HG03135 (cell line): ENCODE data around the gene EPG5.
"Not testable (repeated sequence)": the region's sequence is repeated elsewhere in the genome, so short reads cannot be mapped to it uniquely, and the experiment has no call there.

ENCODE experiments used
- ATAC-seq: cut with Tn5 transposase; IDR thresholded peaks from one replicate; pipeline ENCODE4 v1.9.1; 2021; ENCODE audit warnings: mild to moderate bottlenecking, moderate library complexity; ENCODE audit not compliant: unreplicated experiment

The EPG5 gene, protein sequence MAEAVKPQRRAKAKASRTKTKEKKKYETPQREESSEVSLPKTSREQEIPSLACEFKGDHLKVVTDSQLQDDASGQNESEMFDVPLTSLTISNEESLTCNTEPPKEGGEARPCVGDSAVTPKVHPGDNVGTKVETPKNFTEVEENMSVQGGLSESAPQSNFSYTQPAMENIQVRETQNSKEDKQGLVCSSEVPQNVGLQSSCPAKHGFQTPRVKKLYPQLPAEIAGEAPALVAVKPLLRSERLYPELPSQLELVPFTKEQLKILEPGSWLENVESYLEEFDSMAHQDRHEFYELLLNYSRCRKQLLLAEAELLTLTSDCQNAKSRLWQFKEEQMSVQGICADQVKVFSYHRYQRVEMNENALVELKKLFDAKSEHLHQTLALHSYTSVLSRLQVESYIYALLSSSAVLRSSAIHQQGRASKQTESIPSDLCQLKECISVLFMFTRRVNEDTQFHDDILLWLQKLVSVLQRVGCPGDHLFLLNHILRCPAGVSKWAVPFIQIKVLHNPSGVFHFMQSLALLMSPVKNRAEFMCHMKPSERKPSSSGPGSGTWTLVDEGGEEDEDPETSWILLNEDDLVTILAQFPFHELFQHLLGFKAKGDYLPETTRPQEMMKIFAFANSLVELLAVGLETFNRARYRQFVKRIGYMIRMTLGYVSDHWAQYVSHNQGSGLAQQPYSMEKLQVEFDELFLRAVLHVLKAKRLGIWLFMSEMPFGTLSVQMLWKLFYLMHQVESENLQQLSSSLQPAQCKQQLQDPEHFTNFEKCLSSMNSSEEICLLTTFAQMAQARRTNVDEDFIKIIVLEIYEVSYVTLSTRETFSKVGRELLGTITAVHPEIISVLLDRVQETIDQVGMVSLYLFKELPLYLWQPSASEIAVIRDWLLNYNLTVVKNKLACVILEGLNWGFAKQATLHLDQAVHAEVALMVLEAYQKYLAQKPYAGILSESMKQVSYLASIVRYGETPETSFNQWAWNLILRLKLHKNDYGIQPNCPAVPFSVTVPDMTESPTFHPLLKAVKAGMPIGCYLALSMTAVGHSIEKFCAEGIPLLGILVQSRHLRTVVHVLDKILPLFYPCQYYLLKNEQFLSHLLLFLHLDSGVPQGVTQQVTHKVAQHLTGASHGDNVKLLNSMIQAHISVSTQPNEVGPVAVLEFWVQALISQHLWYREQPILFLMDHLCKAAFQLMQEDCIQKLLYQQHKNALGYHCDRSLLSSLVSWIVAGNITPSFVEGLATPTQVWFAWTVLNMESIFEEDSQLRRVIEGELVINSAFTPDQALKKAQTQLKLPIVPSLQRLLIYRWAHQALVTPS (N-terminal part only)

DNA sequence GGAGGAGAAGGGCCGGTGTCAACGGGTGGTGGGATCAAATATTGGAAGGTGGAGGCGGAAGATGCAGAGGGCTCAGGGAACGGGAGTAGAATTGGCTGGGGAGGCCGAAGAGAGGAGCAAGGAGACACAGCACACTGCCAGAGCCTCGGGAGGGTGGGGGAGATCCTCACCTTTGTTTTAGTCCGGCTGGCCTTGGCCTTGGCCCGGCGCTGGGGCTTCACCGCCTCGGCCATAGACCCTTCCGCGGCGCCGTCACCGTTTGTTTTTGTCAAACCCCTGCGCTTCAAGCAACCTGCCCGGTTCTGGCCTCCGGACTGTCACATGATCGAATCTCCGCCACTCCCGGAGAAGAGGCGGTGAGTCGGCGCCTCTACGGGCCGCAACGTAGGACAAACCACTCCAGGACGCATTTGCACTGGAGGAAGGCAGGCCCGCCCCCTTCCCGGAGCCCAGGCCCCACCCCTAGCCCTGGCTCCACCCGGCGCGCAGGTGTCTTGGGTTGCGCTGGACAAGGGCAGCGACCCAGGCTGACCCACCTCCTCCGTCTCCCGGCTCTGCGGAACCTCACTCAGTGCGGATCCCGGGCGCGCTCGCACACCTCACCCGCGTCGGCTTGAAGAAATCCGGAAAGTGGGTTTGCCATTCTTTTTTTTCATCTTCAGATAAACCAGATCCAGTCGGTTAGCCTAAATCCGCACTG, at the start of gene EPG5:
EPG5 (minus strand) TSS at position 323 of the 700 bp plus-strand sequence; CDS start at position 233, 90 bp downstream.
- ATAC-seq, result peak; percentile 94

DNA sequence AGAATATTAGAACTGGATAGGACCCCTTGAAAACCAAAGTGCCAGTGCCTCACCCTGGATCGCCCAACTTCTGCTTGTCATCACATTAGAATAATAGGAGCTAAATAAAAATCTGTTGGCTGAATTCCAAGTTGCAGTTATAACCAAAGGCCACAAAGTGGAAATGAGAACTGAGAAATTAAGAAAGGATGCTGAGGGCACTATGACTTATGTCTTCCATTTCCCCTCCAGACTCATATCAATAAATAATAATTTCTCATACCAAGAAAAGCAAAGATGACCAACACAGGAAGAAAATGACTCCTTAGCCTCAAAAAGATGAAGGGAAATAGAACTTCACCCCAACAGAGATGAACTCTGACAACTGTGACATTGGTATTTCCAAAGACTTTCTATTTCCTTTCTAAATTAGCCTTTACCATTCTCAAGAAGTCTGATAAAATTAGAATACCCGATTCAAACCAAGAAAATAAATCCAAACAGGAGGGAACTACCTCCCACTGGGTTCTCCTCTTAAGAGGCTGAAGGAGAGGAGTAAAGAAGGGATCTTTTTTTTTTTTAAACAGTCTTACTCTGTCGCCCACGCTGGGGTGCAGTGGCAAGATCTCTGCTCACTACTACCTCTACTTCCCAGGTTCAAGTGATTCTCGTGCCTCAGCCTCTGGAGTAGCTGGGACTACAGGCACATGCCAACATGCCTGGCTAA, 46.5 kb upstream of the EPG5 start:
- peak; percentile 77 for ATAC-seq

DNA sequence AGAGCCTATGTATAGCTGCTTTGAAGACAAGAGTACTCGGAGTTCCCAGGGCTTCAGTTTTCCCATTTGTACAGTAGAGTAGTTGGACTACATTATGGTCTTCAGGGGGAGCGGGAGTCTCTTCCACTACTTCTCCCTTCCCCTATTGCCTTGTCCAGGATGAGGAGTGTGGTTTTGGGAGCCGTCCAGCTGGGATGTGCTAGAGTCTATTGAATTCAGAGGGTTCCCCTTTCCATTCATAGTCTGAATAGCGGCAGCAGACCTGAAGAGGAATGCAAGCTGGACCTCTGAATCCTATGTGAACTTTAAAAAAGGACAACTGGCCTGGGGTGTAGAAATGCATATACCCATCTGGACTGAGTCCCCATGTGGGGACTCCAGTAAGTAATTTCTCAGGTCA, 43.5 kb upstream of the EPG5 start:
- ATAC-seq, result no peak

DNA sequence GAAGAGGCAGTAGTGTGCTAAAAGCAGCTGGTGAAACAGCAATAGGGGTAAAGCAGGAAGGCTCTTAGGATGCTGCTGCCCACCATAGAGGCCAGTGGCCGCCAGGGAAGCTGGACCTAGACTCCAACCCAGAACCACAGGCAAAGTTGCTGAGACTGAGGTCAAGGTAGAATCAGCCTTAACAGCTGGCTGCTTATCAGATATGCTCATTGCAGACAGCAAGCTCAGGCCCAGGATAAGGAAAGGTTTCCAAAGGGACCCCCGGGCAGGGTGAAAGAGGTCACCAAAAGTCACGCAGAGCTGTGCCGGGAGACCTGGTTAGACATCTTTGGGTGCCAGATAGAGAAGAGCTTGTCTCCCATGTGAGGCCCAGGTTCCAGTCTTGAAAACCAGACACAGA, 42.9 kb upstream of the EPG5 start:
- no peak for ATAC-seq

DNA sequence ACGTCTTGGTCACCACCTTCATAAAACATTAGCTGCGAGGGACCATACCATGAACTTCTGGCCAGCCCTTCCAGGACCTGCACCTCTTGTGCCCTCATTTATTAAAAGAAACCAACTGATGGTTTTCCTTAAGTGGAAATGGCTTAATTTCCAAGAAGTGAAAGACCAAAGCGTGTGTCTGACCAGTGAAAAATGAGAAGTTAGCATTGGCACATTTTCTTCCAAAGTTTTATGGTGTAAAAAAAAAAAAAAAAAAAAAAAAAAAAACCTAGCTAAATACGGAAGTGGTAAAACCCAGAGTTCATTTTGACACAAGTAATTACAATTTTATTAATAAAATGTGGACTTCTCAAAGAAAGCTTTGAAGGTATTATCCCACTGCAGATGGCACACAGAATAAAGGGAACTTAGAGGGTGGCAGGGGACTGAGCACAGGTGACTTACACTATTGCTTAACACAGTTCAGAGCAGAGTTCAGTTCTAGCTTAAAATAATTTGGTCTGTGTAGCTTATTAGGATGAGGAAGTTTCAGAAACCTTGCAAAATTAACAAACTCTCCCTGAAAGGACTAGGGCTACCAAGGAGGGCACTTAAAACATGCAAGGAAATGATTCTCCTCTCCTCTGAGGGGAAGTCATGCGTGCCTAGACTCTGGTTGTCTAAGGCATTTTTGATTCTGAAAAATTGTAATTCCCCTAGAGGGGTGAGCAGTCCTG, 42.2 kb upstream of the EPG5 start:
- ATAC-seq, result no peak

DNA sequence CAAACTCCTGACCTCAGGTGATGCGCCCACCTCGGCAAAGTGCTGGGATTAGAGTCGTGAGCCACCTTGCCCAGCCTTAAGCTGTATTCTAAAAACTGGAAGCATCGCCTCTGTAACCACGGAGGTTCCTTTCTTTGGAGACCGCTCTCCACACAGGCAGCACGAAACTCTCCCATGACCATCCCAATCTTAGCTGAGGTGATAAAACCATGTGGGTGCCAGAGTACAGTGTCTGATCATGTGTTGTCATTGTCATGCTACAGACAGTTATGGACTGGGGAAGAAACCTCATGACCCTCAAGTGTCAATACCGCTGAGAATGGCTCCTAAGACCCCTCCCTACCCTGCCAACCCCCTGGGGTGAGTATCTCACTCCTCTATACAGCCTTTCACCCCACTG, 41.4 kb upstream of the EPG5 start:
- no peak for ATAC-seq

DNA sequence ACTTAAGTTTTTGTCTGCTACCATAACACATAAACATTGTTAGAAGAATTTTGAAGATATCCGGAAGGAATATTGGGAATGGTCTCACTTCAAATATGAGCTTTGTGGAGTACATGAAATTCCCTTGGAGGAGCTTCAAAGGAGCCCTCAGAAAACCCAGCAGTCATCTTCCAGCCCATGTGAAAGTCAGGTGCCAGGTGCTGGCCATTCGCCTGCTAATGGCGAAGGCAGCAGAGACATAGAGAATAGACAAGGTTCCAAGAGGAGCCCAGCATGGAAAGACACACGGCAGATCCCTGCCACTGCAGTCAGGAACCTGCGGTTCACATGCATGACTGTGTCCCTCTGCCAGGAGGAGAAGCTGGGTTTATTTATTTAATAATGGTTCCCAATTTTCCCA, 40.0 kb upstream of the EPG5 start:
- no peak for ATAC-seq

DNA sequence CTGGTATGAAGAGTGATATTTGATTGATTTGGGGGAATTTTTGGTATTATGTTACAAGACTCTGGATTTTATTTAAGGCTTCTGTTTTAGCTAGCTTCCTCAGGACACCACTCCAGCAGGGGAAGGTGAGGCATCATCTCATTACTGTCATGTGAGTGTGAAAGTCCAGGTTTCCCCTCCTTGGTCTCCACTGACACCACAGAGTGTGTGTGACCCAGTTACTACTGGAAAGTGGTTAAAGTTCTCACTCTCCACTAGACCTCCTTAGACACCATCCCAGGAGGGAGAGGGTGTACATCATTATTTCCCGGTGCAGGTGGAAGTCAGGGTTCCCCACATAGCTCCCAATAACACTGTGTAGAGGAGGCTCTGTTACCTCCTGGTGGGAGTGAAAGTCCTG, 35.8 kb upstream of the EPG5 start:
- ATAC-seq, result no peak

DNA sequence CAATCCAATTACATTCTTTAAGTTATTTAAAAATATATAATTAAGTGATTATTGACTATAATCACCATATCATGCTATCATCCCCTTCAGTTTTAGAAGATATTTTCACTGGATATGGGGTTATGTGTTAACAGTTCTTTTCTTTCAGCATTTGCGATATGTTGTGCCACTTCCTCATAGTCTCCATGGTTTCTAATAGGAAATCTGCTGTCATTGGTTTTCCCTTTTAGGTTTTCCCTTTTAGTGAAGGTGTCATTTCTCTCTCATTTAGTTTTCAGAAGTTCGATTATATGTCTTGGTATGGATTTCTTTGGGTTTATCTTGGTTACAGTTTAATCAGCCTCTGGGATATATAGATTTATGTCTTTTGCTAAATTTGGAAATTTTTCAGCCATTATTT, 34.8 kb upstream of the EPG5 start:
- ATAC-seq, result no peak

DNA sequence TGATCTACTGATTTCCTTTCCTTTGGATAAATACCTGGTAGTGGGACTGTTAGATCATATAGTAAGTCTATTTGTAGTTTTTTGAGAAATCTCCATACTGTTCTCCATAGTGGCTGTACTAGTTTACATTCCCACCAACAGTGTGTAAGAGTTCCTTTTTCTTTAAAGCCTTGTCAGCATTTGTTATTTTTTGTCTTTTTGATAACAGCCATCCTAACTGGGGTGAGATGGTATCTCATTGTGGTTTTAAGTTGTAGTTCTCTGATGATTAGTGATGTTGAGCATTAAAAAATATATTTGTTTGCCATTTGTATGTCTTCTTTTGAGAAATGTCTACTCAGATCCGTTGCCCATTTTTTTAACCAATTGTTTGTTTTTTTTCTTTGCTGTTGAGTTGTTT, 33.9 kb upstream of the EPG5 start:
- no peak for ATAC-seq

DNA sequence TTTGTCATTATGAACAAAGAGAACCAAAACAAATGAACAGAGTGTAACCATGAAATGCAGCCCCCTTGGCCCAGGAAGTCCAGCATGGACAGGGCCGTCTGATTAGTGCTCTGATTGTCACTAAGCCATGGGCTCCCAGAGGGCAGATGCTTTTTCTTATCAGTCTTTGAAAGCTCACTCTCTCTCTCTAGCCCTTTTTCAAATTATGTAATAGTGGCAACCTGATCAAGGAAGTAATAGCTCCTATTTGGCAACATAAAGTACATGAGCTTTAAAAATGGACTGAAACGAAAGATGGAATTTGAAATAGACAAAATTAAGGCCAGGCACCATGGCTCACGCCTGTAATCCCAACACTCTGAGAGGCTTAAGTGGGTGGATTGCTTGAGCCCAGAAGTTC, 32.4 kb upstream of the EPG5 start:
- no peak for ATAC-seq

DNA sequence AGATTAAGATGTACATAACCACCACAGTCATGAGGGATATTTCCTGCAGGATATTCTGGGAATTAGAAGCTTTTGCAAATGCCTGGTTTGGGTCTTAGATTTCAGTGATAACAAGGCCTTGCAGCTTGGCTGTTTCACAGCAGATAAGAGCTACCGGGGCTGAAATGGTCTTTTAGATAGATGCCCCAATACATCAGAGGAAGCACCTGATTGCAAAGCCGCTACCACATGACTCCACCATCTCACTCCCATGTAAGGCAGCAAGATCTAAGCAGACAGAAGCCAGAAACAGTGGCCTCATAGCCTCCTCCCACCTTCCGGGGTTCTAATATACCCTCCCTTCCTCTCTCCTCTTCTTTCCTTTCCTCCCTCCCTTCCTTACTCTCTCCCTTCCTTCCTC, 31.1 kb upstream of the EPG5 start:
- no peak for ATAC-seq

DNA sequence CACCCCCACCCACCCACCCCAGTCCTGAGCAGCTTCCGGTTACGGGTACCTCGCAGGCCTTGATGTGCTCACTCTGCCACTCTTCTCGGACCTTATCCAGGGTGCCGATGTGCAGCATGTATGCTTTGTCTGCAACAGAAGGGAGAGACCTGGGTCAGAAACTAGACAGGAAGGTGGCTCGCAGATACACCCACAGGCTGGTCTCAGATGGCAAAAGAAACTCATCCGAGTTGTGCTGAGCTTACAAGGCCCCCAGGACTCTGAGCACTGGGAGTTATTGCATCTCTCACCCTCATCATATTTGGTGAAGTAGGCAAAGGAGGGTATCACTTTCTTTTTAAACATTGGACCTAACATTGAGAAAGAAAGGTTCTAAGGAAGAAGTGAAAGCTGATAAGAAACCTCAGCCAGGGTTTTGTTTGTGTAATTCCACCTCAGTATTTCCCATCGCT, 30.6 kb upstream of the EPG5 start:
- ATAC-seq, result no peak

DNA sequence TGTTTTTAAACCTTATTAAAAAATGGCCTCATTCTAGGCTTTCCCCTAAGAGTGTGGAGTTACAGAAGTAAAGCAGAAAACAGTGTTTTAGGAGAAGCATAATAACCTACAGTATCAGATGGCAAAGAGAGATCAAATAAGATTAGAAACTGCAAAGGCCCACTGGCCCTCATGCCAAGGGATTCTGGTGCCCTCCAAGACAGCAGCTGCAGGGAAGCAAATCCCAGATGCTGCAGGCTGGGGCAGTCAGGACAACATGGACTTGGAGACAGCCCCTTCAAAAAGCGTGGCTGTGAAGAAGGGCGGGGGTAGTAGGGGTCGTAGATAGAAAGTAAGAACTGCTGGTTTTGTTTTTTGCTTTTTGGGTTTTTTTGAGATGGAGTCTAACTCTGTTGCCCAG, 28.3 kb upstream of the EPG5 start:
- no peak for ATAC-seq

DNA sequence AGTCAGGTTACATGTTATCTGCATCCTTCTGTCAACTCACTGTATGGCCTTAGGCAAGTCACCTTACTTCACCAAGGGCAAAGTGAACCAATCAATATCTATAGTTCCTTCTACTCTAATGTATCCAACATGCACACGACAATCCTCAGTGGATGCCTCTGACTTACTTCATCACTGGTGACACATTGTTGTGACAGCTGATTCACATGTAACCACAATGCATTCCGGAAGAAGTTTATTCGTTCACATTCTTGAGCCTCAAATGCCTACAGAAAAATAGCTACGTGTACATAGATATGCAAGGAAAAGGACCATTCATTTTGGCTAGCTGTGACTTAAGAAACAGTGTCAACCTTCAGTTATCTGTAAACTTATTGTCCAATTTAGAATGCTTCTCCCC, 26.3 kb upstream of the EPG5 start:
- ATAC-seq, result no peak

DNA sequence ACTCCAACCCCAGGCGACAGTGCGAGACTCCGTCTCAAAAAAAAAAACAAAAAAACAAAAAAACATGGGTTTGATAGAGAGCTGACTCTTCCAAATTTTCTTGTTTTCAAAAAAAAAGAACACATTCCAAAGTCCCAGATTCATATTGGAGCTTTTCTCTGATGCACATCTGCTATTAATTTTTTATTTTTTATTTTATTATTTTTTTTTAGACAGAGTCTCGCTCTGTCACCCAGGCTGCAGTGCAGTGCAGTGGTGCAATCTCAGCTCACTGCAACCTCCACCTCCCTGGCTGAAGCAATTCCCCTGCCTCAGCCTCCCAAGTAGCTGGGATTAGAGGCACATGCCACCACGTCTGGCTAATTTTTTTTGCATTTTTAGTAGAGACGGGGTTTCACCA, 25.4 kb upstream of the EPG5 start:
- ATAC-seq, result not testable (repeated sequence)

DNA sequence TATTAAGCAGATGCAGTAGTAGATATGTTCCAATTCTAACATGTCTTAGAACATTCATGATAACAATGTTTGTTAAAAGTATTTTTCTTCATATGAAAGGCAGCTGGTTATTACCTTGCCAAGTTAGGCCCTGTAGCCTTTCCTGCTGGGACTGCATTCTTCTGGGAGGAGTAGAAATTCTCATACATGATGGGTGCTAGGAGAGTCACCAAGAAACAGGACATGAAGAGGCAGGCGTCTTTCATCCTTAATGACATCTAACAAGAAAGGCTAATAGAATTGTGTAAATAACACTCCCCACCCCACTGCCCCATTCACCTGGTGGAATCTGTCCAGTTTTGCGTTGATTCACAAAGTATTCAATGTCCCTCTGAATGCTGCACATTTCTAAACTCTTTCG, 24.7 kb upstream of the EPG5 start:
- ATAC-seq, result no peak

DNA sequence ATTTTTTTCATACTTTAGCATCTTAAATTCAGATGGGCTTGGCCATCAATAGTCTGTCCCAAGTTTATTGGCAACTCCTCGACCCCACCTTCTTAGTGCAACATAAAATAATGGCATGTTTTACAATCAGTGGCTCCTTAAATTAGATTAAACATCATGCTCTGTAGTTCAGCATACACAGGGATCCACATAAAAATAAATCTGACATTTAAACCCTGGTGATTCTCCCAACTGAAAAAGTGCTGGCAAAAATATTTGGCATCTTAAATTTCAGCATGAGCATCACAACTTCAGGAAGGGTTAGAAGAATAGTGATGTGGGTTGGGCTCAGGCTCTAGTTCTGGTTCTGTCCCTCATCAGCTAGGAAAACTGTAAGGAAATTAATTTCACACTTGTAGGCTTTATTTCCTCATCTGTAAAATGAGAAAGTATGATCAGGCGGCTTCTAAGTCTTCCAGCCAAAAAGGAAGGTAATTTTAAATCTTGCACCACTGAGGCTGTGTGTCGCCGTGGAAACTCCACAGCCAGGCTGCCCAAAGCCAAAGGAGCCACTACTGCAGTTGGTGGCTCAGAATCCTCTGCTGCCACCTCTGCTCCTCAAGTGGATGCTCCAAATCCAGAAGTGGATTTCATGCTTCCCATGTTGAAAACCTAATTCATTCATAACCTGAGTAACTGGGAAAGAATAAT, 17.6 kb upstream of the EPG5 start:
- ATAC-seq, result no peak

DNA sequence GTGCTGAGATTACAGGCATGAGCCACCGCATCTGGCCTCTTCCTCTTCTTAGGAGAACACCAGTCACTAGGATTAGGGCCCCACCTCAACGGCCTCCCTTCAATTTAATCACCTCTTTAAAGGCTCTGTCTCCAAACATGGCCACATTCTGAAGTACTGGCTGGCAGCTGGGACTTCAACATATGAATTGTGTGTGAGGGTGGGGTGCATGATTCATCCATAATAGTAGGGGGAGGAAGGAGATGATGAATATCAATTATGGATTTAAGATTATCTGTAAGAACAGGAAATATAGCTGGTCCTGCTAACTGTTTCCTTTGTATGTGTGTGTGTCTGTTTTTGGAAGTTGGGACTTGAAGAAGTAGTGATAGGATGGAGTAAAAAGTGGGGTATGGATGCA, 14.7 kb upstream of the EPG5 start:
- no peak for ATAC-seq
